Urinary bladder (tissue), 4 donors: ENCODE data around the gene FGF19. TPM values are rescaled to one million over a fixed set of nuclear protein-coding genes. Genes with fewer than 3 reads are reported as not detected.

Experiments
- DNase-seq: peaks from one replicate; pipeline ENCODE4 v3.0.0-alpha.2; 2015; ENCODE audit errors: extremely low spot score
- H3K27ac ChIP-seq: one replicate; pipeline ENCODE4 v1.5.1; 2013; ENCODE audit warnings: low read depth, mild to moderate bottlenecking, moderate library complexity
- H3K36me3 ChIP-seq: one replicate; pipeline ENCODE4 v1.6.1; 2013; ENCODE audit warnings: mild to moderate bottlenecking, moderate library complexity; ENCODE audit not compliant: insufficient read depth
- H3K4me1 ChIP-seq: one replicate; pipeline ENCODE4 v1.6.1; 2013; ENCODE audit warnings: mild to moderate bottlenecking, moderate library complexity; ENCODE audit not compliant: insufficient read depth
- H3K4me3 ChIP-seq: one replicate; pipeline ENCODE4 v1.5.1; 2013; ENCODE audit warnings: low read depth, low read length
- WGBS: extraction: QIAGEN DNeasy Blood & Tissue Kit; methylation state at CpG from one replicate; pipeline ENCODE4 v1.1.7; 2013; 5-methylcytosine and 5-hydroxymethylcytosine counted together
- polyA plus RNA-seq: library from polyadenylated mRNA; stranded (reverse); fragments of 200-250 nt; gene quantifications from one replicate; pipeline ENCODE4 v1.2.3, GENCODE V29; 2013
- total RNA-seq: library from RNA; depleted of rRNA; stranded (reverse); fragments of >200 nt; gene quantifications from one replicate; pipeline ENCODE4 v1.2.3, GENCODE V29; 2014
- donor health status: healthy with polysubstance abuse.
- donor health status: healthy.

Gene FGF19
- total and polyA plus RNA-seq, 2 donors = not detected

- Histone ChIP-seq H3K27ac (no peak overlapping the region), H3K36me3 (no peaks in the 10 kb centered on the region), H3K4me1 (no peaks in the 10 kb centered on the region), H3K4me3 (no peak overlapping the region)
- DNase-seq = no peak
- 59% methylated on average over 15 of the region's 15 CpGs for WGBS
These were observed 5.0 kb upstream of the FGF19 start for GRCh38 chr11:69708736-69709401.

DNA sequence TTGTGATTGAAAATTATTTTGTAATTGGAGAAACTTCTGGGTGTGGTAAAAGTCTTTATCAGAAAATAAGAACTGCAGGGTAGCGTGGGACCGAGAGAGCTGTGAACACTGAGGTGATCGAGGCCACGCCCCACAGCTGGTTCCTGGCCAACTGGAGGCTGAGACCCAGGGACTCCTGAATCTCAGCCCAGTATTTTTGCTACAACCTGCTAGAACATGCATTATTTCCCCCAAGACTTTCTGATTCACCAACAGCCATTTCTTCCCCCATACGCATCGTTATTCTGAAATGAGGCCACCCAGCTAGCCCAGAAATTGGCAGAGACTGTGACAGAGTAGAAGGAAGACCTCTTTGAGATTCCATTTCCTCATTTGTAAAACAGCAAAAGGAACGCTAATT is 3.4 kb upstream of the FGF19 start:
- WGBS = 34% methylated on average over 7 of the region's 7 CpGs
- H3K4me3 ChIP-seq = no peak overlapping the region
- no peak for DNase-seq

GRCh38 chr11:69705901-69706787 is 2.3 kb upstream of the FGF19 start:
- WGBS = 58% methylated on average over 20 of the region's 20 CpGs
- DNase-seq = no peak

More for the DNA sequence above, 3.4 kb upstream of the FGF19 start:
- H3K4me1 ChIP-seq = no peaks in the 10 kb centered on the region
- no peak overlapping the region for H3K27ac ChIP-seq
- H3K36me3 ChIP-seq = no peaks in the 10 kb centered on the region

GRCh38 chr11:69705351-69705811 is 1.6 kb upstream of the FGF19 start:
- WGBS = 32% methylated on average over 18 of the region's 18 CpGs
- DNase-seq = no peak
- Histone ChIP-seq H3K36me3 (no peaks in the 10 kb centered on the region), H3K4me1 (no peaks in the 10 kb centered on the region), H3K4me3 (no peak overlapping the region), H3K27ac (no peak overlapping the region)

More at GRCh38 chr11:69705901-69706787, 2.3 kb upstream of the FGF19 start:
- Histone ChIP-seq H3K36me3 (no peaks in the 10 kb centered on the region), H3K4me1 (no peaks in the 10 kb centered on the region), H3K4me3 (no peak overlapping the region), H3K27ac (no peak overlapping the region)

GRCh38 chr11:69704508-69705253 is 859 bp upstream of the FGF19 start:
- Histone ChIP-seq H3K36me3 (no peaks in the 10 kb centered on the region), H3K4me1 (no peaks in the 10 kb centered on the region), H3K27ac (no peak overlapping the region), H3K4me3 (no peak overlapping the region)
- 5% methylated on average over 63 of the region's 63 CpGs for WGBS
- DNase-seq = no peak

DNA sequence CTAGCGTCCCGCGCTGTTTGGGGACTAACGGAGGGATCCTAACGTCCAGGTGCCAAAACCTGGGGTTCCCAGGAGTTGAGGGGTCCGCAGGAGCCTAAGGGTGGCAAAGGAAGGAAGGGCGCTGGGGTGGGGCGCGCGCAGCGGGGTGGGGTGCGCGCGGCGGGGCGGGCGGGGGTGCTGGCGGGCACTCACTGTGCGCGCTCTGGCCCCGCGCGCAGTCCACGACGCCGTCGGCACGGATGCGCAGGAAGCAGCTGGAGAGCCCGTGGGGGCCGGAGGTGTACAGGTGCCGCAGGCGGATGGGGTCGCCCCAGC is 412 bp downstream of the FGF19 start:
- H3K4me1 ChIP-seq = no peaks in the 10 kb centered on the region
- H3K27ac ChIP-seq = no peak overlapping the region
- WGBS = 5% methylated on average over 34 of the region's 34 CpGs
- H3K4me3 ChIP-seq = no peak overlapping the region
- H3K36me3 ChIP-seq = no peaks in the 10 kb centered on the region
- no peak for DNase-seq

GRCh38 chr11:69702769-69703452 is 911 bp downstream of the FGF19 start:
- H3K27ac ChIP-seq = no peak overlapping the region
- WGBS = 18% methylated on average over 45 of the region's 45 CpGs
- DNase-seq = no peak
- no peak overlapping the region for H3K4me3 ChIP-seq
- H3K4me1 ChIP-seq = no peaks in the 10 kb centered on the region
- H3K36me3 ChIP-seq = no peaks in the 10 kb centered on the region

DNA sequence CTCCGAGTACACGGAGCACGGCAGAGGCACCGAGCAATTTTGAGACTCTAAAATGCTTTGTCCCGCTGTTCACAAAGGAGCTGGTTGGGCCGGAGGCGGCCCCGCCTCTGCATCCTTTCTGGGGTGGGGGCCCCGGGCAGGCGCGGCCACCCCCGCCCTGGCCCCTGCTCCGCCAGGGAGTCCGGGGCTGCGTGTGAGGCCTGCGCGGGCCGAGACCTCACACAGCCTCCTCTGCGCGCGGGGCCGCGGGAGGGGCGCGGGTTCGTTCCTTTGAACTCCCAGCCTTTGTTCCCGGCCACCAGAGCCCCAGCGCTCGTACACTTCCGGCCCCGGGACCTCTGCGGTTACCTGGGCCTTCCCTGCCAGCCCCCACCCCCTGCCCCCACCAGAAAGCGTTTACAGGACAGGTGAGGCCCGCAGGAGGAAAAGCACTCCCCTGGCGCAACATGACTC is 1.6 kb downstream of the FGF19 start:
- Histone ChIP-seq H3K36me3 (no peaks in the 10 kb centered on the region), H3K4me3 (no peak overlapping the region), H3K4me1 (no peaks in the 10 kb centered on the region), H3K27ac (no peak overlapping the region)
- DNase-seq = no peak
- WGBS = 13% methylated on average over 35 of the region's 35 CpGs

DNA sequence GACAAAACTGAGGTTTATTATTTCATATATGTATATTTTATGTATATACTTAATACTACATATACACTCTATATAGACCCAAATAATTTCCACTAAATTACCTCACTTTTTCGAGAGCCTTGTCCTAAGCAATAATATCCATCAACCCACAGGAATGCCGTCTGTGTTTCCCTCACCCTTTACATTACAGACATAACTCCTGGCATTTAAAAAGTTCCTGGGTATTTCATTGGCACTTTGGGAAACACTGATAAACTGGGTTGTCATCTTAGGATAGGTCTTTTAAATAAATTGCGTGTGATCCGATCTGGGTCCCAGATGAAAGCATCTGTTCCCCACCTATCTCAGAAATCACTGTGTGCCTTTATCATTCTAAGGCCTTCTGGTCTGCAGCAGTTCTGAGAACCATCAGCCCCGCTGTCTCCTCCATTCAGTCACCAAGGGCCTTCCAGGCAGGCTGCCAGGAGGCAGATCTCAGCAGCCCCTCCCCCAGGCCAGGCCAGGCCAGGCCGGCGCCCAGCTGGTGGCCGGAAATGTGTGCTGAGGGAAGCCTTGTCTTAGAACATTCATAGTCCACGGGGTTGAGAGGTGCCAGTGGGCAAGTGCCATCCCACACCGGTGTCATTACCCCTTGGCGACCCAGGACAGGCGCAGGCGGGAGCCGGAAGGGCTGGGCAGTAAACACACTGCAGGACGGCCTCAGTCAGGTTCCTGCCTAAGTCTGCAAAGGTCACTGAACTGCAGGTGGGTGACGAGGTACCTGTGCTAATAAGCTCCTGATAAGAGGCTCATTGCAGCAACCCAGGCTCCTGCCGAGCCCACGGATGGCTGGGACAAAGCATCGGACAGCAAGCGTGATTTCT is 3.3 kb downstream of the FGF19 start:
- H3K4me3 ChIP-seq = no peak overlapping the region
- no peaks in the 10 kb centered on the region for H3K36me3 ChIP-seq
- H3K4me1 ChIP-seq = no peaks in the 10 kb centered on the region
- no peak for DNase-seq
- WGBS = 44% methylated on average over 20 of the region's 20 CpGs
- no peak overlapping the region for H3K27ac ChIP-seq

GRCh38 chr11:69699213-69699612 is 4.6 kb downstream of the FGF19 start:
- no peak for DNase-seq
- 63% methylated on average over 13 of the region's 13 CpGs for WGBS
- Histone ChIP-seq H3K36me3 (no peaks in the 10 kb centered on the region), H3K27ac (no peak overlapping the region), H3K4me1 (no peaks in the 10 kb centered on the region), H3K4me3 (no peak overlapping the region)

- no peaks in the 10 kb centered on the region for H3K4me1 ChIP-seq
- no peaks in the 10 kb centered on the region for H3K36me3 ChIP-seq
- 94% methylated on average over 2 of the region's 2 CpGs for WGBS
- no peak overlapping the region for H3K27ac ChIP-seq
- H3K4me3 ChIP-seq = no peak overlapping the region
- no peak for DNase-seq
These were observed 5.5 kb downstream of the FGF19 start for GRCh38 chr11:69698362-69698761.

- no peak for DNase-seq
- no peak overlapping the region for H3K4me3 ChIP-seq
- no peaks in the 10 kb centered on the region for H3K36me3 ChIP-seq
- WGBS = 89% methylated on average over 10 of the region's 10 CpGs
- no peak overlapping the region for H3K27ac ChIP-seq
- no peaks in the 10 kb centered on the region for H3K4me1 ChIP-seq
These were observed 6.0 kb downstream of the FGF19 start for GRCh38 chr11:69697861-69698260.
